Lower lobe of right lung (tissue), 2 donors: ENCODE data around the gene H6PD. TPM values are rescaled to one million over a fixed set of nuclear protein-coding genes. Genes with fewer than 3 reads are reported as not detected.

ENCODE experiments used
- ATAC-seq, 2 donors: fragments of 200-7000 bp; cut with Tn5 transposase; one replicate each; pipeline ENCODE4 v1.9.1; 2020 to 2022; ENCODE audit warnings: mild to moderate bottlenecking in 2 of 2, moderate library complexity in 2 of 2
- DNase-seq: peaks from one replicate; pipeline ENCODE4 v3.0.0-alpha.2; 2020
- H3K27ac ChIP-seq: fragments of 200-600 bp; one replicate; pipeline ENCODE4 v1.8.0; 2022
- H3K27me3 ChIP-seq: fragments of 200-600 bp; one replicate; pipeline ENCODE4 v1.8.0; 2022; ENCODE audit warnings: low read depth
- H3K36me3 ChIP-seq: fragments of 200-600 bp; one replicate; pipeline ENCODE4 v1.8.0; 2022; ENCODE audit warnings: mild to moderate bottlenecking
- H3K4me1 ChIP-seq: fragments of 200-600 bp; one replicate; pipeline ENCODE4 v1.8.0; 2022
- H3K4me3 ChIP-seq: fragments of 200-600 bp; one replicate; pipeline ENCODE4 v1.8.0; 2022; ENCODE audit warnings: mild to moderate bottlenecking
- H3K9me3 ChIP-seq: fragments of 200-600 bp; one replicate; pipeline ENCODE4 v1.8.0; 2022
- intact Hi-C: fragments of 100-400 bp; cut with DNase I; formaldehyde crosslinking; loops from one replicate; pipeline ENCODE4 v1.11.0; 2022
- total RNA-seq: library from RNA; stranded (reverse); fragmentation: NEBNext Ultra II Directional; extraction: Animal tissue kit (Norgen Biotek cat#: 25700); gene quantifications from one replicate; pipeline ENCODE4 v1.2.1, GENCODE V29; 2021
- TF ChIP-seq, protein P1 (sequence below): fragments of 200-600 bp; IDR thresholded peaks from one replicate; pipeline ENCODE4 v1.8.0; 2022; ENCODE audit warnings: antibody characterized with exemption, mild to moderate bottlenecking
- donor health status: DM: no; HTN: yes; CAD: no; lungs with severe emphysema.

H6PD gene
- total RNA-seq, 1 donor from 2014 or later, result 40.7 TPM

- no peak overlapping the region for H3K4me3 ChIP-seq
- H3K4me1 ChIP-seq, result peaks cover 72% of the 10 kb centered on the region
Observed at GRCh38 chr1:9246215-9246614, 11.6 kb downstream of the H6PD start.

DNA sequence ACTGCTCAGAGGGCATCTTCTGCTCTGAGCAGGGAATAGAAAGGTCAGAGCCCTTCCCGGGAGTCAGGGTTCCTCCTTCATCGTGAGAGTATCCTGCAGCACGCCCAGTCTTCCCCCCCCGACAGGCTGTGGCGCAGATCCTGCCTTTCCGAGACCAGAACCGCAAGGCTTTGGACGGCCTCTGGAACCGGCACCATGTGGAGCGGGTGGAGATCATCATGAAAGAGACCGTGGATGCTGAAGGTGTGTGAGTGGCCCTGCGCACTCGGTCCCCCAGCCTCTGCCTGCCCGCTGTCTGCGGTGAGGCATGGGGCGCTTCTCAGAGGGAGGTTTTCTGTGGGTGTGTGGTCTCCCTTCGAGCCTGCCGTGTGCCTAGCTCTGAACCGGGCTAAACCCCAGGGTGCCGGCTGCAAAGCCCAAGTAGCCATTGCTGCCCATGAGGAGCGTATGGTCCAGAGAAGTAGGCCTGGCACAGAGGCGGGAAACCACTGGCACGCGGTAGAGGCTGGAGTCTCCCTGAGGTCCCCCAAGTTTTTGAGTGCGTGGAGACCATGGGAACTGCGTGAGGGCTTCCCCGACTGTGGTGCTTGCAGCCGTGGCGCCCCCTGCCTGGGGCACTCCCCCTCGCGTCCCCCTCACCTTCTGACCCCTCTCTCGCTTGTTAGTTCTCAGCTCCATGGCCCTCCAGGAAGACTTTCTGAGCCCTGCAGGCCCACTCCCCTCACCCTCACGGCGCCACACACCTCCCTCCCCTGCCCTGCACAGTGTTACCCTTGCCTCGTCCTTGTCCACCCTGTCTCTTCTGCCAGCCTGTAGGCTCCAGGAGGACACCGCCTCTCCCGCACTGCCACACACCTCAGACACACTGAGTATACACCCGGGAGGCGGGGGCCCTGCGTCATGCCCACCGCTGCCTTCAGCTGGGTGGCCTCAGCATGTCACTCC is 12.5 kb downstream of the H6PD start:
- peaks cover 72% of the 10 kb centered on the region for H3K4me1 ChIP-seq
- no peaks in the 10 kb centered on the region for H3K27me3 ChIP-seq
- H3K36me3 ChIP-seq, result peaks cover 35% of the 10 kb centered on the region
- TF ChIP-seq, protein P1, sequence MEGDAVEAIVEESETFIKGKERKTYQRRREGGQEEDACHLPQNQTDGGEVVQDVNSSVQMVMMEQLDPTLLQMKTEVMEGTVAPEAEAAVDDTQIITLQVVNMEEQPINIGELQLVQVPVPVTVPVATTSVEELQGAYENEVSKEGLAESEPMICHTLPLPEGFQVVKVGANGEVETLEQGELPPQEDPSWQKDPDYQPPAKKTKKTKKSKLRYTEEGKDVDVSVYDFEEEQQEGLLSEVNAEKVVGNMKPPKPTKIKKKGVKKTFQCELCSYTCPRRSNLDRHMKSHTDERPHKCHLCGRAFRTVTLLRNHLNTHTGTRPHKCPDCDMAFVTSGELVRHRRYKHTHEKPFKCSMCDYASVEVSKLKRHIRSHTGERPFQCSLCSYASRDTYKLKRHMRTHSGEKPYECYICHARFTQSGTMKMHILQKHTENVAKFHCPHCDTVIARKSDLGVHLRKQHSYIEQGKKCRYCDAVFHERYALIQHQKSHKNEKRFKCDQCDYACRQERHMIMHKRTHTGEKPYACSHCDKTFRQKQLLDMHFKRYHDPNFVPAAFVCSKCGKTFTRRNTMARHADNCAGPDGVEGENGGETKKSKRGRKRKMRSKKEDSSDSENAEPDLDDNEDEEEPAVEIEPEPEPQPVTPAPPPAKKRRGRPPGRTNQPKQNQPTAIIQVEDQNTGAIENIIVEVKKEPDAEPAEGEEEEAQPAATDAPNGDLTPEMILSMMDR, result no peak
- no peak overlapping the region for H3K4me3 ChIP-seq
- H3K27ac ChIP-seq, result no peak overlapping the region
- intact Hi-C loops, result no loop called here
- DNase-seq, result no peak
- no peaks in the 10 kb centered on the region for H3K9me3 ChIP-seq
- no peak for ATAC-seq

More at GRCh38 chr1:9246215-9246614, 11.6 kb downstream of the H6PD start:
- ATAC-seq (no peak), DNase-seq (no peak)
- no peaks in the 10 kb centered on the region for H3K9me3 ChIP-seq
- no peak overlapping the region for H3K27ac ChIP-seq
- H3K27me3 ChIP-seq, result no peaks in the 10 kb centered on the region
- intact Hi-C loops, result no loop called here
- H3K36me3 ChIP-seq, result peaks cover 35% of the 10 kb centered on the region
- TF ChIP-seq, protein P1, result no peak

GRCh38 chr1:9247894-9248293 is 13.3 kb downstream of the H6PD start:
- H3K36me3 ChIP-seq, result peaks cover 35% of the 10 kb centered on the region
- no peaks in the 10 kb centered on the region for H3K9me3 ChIP-seq
- TF ChIP-seq, protein P1, result no peak
- no peaks in the 10 kb centered on the region for H3K27me3 ChIP-seq
- no peak overlapping the region for H3K27ac ChIP-seq
- no peak overlapping the region for H3K4me3 ChIP-seq
- DNase-seq, result no peak
- intact Hi-C loops, result no loop called here
- ATAC-seq, result no peak
- peaks cover 65% of the 10 kb centered on the region for H3K4me1 ChIP-seq

GRCh38 chr1:9248341-9249262 is 14.0 kb downstream of the H6PD start:
- no peaks in the 10 kb centered on the region for H3K9me3 ChIP-seq
- intact Hi-C loops, result no loop called here
- no peak overlapping the region for H3K4me3 ChIP-seq
- TF ChIP-seq, protein P1, result no peak
- no peak for ATAC-seq
- H3K27ac ChIP-seq, result peak overlapping the region; percentile 76
- H3K36me3 ChIP-seq, result peaks cover 35% of the 10 kb centered on the region
- H3K27me3 ChIP-seq, result no peaks in the 10 kb centered on the region
- H3K4me1 ChIP-seq, result peaks cover 58% of the 10 kb centered on the region
- DNase-seq, result no peak

DNA sequence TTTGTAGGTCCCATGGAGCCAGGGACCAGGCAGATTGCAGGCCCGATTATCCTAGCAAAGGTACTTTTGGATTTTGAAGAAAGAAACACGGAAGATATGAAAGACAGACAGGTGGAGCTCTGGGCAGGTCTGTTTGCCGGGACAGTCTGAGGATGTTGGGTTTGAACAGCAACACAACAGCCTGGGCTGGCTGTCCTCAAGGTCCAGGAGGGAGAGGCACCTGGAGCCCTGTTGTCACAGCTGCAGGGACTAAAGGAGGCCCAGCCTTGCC is 14.6 kb downstream of the H6PD start:
- peaks cover 52% of the 10 kb centered on the region for H3K4me1 ChIP-seq
- peak overlapping the region; percentile 76 for H3K27ac ChIP-seq
- H3K4me3 ChIP-seq, result no peak overlapping the region
- intact Hi-C loops, result no loop called here
- DNase-seq (no peak), ATAC-seq (no peak)
- peaks cover 35% of the 10 kb centered on the region for H3K36me3 ChIP-seq
- no peaks in the 10 kb centered on the region for H3K9me3 ChIP-seq
- H3K27me3 ChIP-seq, result no peaks in the 10 kb centered on the region
- TF ChIP-seq, protein P1, result no peak
